Activated T-cell treated with anti-CD3 and anti-CD28 coated beads for 48 hours (primary cell): ENCODE results near the gene KIAA0753.

Experiments
- DNase-seq: peaks from one replicate; pipeline ENCODE4 v3.0.0-alpha.2; 2020; ENCODE audit warnings: low read depth

KIAA0753 gene

DNA sequence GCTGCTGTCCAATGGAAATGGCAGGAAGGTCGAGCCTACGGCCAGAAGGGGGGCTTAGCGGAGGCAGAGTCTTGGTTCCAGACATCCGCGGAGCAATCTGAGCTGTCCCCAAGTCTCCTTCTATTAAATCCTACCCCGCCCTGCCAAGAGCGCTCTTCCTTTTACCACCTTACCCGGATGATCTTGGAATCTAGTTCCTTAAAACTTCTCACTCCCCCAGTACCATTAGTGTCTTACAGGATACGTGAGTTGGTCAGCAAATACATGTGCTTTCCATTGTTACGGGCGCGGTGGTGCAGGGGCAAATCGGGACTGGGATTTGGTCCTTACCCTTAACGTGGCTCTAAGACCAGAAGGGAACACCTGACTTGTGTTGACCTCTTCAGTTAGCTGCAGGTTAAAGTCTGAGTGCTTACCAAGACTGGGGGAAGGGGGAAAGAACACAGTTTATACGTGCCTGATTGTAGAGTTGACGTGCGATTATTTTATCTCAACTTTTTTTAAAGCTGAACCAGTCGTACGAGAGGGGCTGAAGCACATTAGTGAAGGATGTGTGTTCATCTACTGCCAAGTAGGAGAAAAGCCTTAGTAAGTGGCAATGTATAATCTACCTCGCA lies 844 bp upstream of the KIAA0753 start:
- DNase-seq = no peak

DNA sequence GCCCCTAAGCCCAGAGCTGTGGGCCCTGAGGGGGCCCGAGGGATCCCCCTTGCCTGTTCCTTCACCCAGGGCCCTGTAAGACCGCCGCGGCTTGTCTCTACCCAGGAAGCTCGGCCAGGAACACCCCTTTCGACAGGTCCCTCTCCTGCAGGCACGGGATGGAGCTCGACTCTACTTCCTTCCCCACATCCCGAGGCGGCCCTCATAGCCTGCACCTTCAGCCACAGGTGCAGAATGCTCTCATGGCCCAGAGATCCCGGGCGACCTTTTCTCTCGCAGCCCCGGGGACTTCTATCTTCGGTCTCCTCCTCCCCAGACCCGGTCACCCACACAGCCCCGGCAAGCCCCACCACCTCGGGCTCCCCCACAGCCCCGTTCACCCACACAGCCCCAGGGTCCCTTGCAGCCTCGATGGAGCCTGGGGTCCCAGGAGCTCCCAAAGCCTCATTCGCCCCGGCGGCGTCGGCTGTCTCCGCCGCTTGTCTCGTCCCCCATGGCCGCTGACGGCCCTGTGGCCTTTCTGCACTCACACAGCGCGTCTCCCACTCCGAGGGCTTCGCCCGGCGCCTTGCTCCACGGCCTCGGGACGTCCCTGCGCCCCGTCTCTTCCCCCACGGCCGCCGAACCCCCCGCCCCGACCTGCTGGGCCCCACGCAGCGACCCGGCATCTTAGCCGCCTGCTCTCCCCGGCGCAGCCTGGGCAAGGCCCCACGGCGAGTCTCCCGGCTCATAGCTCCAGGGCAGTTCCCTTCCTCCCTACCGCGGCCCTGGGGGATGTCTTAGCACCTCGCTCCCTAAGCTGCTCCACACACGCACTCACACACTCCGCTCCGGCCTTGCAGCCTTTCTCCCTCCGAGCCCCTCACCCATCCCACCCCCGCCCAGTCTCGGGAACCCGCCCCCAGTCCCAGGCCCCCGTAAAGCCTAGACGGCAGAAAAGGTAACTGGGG lies 650 bp downstream of the KIAA0753 start:
- DNase-seq = peak; percentile 36

DNA sequence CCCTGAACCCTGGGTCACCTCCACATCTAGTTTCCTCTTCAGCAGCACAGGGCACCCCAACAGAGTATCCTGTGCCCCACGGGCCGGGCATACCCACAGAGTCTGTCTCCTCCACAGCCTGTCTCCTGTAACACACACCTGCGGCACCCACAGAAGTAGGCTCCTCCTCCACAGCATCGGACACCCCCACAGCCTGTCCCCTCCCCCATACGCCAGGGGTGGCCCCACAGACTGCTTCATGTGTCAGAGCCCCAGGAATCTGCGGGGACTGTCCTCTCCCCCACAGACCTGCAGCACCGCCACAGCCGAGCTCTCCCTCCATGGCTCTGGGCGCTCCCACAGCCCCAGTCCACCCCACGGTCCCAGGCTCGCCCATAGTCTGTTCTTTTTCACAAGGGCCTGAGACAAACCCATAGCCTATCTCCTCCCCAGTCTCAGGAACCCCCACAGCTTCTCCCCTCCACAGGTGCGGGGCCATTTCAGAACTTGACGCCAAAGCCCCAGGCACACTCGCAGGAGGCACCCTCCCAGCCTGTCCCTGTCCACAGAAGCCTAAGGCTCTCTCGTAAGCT lies 1.4 kb downstream of the KIAA0753 start:
- no peak for DNase-seq

DNA sequence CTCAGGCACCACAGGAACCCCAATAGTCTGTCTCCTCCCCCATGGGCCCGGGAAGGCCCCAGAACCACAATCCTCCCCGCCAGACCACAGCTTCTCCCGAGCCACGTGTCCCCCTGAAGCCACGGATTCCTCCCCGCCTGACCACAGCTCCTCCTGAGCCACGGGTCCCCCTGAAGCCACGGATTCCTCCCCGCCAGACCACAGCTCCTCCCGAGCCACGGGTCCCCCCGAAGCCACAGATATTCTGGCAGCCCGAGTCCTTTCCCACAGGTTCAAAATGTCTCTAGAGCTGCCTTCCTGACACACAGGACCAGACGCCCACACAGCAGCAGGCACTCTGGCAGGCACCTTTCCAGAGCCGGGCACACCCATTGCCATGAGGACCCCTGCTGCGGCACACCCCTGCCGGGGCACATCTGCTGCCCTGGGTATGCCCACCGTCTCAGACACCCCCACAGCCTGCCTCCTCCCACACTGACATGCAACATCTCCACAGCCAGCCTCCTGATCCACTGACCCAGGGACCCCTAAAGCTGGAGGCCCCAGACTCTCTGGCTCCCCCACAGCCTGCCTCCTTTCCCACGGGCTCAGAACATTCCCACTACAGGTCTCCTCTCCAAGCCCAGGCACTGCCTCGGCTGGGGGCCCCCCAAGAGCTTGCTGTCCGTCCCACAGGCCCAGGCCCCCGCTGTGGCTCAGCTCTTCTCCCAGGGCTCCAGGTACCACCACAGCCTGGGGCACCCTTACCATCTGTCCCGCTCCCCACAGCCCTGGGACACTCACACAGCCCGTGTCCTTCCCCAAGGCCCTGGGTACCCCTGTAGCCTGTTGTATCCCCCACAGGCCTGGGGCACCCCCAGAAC lies 2.2 kb downstream of the KIAA0753 start:
- DNase-seq = no peak

DNA sequence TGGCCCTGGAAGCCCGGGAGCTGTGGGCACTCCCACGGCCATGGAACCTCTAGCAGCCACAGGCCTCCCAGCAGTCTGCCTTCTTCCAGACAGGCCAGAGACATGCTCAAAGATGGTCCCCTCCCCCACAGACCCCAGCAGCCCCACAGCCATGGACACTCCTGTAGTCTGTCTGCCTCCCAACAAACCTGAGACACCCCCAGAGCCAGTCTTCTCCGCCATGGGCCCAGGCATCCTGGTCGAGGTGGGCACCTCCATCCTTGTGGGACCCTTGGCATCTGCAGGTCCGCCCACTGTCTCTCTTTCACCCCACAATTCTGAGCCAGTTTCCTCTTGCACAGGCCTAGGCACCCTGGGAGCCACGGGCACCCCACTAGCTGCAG lies 3.1 kb downstream of the KIAA0753 start:
- DNase-seq = no peak

DNA sequence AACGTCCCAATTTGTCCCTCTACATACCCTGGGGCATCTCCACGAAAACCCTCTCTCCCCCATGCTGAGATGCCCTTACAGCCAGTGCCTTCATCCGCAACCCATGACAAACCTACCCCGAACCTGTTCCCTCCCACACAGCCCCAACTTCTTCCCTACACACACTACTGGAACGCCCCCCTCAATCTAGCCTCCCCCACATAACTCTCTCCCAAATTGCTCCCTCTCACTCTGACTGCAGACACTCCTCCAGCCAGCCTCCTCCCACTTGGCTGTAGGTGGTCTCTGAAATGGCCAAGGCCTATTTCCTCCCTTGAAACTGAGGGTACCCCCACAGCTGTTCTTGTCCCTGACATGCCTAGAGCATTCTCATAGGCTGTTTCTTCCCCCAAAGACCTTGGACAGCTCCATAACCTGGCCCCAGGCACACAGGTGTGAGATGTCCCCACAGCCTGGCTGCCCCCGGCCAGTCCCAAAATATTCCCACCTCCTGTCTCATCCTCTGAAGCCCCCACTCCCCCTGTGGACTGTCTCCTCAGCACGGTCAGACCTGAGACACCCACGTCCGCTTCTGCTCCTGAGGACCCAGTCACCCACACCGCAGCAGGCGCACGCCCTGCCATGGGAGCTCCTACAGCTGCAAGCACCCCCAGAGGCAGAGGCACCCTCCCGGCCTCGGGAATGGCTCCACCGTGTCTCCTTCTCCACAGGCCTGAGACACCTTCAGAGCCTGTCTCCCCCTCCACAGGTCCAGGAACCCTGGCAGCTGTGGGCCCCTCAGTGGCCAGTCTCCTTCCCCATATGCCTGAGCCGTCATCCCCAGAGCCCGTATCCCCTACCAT lies 3.7 kb downstream of the KIAA0753 start:
- DNase-seq = no peak

DNA sequence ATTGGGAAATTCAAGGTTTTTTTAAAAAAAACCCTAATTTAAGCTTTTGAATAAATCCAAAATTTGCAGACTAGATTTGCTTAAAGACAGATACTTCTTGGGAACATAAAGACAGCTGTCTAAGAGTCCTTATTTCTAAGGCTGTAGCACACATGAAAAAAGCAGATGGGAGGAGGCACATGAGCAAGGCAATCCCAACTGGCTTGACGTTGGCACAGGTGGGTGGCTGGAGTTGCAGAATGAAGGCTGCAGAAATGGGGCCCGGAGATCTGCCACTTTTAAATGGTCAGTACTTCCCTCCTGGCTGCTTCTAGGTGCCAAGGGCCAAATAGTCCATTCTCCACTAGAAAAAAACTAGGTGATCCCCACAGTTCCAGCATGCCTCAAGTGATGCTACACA lies 4.4 kb downstream of the KIAA0753 start:
- no peak for DNase-seq

DNA sequence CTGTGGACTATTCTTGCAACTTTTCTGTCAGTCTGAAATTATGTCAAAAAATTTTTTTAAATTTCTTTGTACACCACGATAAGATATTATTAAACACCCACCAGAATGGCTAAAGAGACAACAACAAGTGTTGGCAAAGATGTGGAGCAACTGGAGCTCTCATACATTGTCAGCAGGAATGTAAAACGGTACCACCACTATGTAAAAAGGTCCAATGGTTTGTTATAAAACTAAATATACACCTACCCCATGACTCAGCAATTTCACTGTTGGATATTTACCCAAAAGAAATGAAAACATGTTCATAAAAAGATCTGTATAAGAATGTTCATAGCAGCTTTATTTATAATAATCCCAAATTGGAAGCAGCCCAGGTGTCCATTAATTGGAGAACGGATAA lies 7.2 kb downstream of the KIAA0753 start:
- no peak for DNase-seq

DNA sequence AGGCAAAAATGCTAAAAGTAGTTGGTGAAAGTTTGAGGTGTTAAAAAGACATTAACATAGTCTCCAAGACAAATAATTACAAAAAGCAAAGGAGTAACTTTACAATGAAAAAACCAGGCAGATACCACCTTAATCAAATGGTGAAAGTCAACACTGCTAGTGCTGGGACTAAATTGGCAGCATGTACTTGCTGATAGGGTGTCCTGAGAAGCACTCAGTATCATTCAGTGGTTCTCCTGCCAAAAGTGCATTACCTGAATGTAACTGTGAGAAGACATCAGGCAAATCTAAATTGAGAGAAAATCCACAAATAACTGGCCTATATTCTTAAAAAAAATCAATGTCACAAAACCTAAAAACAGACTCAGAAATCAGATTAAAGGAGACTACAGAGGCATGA lies 8.0 kb downstream of the KIAA0753 start:
- no peak for DNase-seq

DNA sequence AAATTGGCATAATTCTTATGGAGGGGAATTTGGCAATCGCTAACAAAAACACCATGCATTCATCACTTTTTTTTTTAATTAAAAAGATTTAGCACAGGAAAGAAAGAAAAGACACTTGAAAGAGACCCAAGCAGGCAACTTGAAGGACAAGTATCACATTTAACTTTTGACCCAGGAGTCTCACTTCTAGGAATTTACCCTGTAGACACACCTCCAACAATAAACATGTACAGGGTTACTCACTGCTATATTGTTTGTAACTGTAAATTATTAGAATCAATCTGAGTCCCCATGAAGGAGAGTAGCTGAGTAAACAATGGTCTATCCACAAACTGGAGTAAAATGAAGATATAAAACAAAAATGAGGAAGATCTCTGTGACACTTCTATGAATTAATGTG lies 10.1 kb downstream of the KIAA0753 start:
- DNase-seq = no peak

DNA sequence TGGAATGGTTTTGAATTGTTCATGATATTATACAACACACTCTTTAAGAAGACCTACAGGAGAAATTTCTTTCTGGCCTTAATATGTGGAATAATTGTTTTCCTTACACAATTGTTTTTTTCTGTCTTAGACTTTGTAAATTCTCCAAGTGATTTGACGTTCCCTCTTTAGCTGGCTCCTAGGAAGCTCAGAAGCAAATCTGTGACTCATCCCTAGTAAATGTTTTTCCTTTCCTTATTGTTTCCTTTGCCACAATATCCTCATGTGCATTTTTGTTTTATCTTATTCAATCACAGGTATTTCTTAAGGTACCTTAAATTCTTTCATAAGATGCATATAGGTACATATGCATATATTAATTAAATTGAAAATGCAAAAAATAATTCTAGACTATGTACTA lies 13.5 kb downstream of the KIAA0753 start:
- DNase-seq = no peak

DNA sequence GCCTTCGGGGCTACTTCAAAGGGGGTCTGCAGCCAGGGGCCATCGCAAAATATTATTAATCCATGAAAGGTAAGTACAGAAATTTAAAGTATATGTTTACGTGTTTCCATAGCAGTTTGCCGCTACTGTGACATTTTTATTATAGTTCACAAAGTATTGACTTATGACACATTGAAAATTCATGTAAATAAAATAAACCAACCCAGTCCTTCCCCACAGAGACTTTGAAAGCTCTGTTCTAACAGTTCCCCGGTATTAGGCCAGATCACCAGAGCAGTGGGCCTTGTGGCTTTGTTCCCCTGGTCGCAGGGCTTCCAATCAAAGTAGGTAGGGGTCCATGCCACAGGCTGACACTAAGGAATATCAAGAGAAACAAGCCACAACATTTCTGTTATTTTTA lies 13.9 kb downstream of the KIAA0753 start:
- DNase-seq = no peak

DNA sequence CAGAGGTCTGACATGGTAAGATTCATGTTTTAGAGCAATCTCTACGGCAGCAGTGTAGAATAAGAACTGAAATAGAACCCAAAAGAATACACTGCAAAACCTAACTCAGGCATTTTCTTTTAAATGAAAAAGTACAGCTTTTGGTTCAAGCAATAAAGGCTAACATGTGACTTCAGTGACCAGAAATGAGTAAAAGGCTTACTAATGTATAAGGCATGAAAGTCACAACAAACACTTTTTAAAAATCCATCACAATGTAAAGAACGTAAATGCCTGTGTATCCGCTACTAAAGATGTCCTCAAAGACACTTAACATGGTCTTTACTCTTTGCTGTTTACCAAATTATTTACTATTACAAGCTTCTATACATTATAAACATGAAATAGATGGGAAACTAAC lies 16.6 kb downstream of the KIAA0753 start:
- no peak for DNase-seq

DNA sequence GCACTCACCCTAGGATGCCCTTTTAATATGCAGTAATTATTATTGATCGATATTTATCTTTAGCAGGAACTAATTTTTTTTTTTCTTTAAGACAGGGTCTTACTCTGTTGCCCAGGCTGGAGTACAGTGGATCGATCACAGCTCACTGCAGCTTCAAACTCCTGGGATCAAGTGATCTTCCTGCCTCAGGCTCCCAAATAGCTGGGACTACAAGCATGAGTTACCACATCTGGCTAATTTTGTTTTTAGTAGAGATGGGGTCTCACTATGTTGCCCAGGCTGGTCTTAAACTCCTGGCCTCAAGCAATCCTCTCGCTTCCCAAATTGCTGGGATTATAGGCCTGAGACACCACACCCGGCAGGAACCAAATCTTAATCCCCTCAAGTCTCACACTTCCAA lies 29.3 kb downstream of the KIAA0753 start:
- DNase-seq = no peak

DNA sequence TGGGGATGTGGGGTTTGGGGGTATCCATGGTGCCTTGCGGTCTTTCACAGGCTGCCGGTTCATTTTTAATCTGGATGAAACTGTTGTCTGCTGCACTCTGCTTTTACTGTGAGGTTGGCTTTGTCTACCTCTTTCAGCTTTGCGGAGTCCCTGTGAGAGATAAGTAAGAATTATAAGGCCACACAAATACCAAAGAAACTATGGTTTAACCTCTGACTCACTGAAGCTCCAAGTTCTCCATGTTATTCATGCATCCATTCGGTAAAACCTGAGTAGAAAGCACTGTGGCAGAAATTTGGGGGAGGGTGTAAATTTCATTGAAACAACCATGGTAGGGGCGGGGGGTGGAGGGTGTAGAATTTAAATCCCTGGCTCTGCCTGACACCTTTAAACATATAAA lies 30.5 kb downstream of the KIAA0753 start:
- DNase-seq = no peak

DNA sequence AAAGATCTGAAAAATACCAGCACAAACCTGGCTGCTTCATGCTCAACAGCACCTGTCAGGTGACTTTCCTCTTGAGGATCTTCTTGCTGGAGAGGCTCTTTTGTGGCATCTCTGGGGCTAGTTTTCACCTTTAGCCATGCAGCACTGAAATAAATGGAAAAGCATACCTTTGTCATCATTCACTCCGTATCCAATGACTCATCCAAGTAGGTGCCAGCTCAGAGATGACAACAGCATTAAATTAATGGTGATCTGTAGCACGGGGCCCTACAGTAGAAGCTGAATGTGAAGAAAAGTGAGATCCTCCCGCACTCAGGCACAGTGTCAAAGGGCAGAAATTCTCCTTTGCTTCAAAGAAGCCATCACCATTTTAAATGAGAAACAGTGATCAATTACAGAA lies 32.2 kb downstream of the KIAA0753 start:
- no peak for DNase-seq

DNA sequence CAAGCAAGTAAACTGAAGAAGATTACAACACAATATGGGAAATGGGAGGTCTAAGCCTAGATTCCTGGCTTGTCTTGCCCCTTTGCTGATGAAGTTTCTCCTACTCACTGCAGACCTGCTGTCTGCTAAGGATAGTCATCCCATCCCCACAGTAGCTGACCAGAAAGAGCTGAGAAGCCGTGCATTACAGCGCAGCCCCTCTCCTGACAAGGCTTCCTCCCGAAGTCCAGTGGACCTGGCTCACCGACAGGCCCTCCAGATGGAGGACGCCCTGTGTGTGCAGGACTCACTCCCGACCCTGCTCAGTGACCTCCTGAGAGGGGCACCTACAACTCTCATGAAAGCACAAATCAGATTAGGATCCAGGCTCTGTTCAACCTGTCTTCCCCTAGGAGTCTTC lies 35.4 kb downstream of the KIAA0753 start:
- no peak for DNase-seq

DNA sequence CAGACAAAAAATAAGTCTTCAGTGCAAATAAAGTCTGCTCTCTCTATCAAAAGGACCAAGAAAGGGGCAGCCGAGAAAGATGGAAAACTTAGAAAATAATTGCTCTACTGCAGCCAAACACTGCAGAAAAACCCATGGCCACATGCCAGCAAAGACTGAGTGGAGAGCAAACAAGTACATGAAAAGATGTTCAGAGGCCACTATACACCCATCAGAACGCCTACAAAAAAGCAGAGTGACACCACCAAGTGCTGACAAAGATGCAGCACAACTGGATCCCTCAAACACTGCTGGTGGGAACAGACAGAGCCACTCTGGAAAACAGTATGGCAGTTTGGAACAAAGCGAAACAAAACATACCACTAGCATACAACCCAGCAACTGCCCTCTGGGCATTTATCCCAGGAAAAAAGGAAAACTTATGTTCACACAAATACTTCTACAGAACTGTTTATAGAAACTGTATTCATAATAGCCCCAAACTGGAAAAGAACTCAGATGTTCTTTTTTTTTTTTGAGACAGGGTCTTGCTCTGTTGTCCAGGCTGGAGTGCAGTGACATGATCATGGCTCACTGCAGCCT lies 36.7 kb downstream of the KIAA0753 start:
- DNase-seq = no peak

DNA sequence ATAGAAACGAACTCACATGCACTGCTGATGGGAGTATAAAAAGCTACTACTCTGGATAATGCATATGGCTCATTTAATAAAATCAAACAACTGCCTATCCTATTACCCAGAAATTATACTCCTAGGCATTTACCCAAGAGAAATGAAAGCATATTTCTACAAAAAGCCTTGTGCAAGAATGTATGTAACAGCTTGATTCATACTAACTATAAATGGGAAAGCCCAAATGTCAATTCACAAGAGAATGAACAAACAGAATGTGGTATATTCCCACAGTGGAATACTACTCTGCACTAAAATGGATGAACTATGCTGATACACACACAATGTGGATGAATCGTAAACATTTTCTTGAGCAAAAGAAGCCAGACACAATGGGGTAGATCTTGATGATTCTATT lies 38.4 kb downstream of the KIAA0753 start:
- no peak for DNase-seq

DNA sequence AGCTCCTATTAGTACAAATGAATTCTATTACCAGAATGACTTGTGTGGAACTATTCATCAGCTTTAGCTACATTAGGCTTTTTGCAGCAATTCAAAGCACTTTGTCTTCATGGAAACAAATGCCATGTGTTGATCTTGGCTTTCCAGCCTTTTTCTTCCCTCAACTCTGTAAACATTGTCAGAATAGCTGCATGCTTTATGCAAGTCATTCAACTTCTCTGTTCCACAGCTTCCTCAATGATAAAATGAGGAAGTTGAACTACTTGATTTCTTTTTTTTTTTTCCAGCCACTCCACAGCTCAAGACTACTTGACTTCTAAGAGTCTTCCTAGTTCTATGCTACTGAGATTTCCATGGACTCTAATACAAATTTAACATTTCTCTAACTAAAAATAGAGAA lies 41.1 kb downstream of the KIAA0753 start:
- DNase-seq = no peak

DNA sequence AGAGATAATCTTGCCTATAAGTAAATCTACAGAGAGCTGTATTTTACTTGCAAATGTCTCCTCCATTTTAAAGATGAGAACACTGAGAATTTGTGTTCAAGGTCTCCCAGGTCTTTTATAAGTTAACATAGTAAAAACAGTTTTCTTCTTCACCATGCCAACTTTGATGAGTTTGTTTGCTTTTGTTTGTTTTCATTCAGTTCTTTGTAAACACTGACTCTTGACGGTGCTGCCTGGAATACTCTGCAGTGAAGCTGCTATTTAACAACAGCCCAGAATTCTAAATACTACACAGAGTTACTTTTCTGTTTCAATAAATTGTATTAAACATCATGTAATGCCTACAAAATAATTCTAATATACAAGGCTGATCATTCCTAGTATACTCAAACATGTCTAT lies 42.8 kb downstream of the KIAA0753 start:
- no peak for DNase-seq
